Measurements from ENCODE around the gene RAB31. TPM values are rescaled to one million over a fixed set of nuclear protein-coding genes. Genes with fewer than 3 reads are reported as not detected.

The RAB31 gene
- total RNA-seq, 1 experiment from 2014 or later: 9.5 TPM

GRCh38 chr18:9737006-9737405 lies 28.9 kb downstream of the RAB31 start:
- Mint-ChIP-seq H3K4me1 (ENCODE audit: low read depth, unreplicated experiment) (peaks cover 23% of the 10 kb centered on the region), H3K36me3 (ENCODE audit: insufficient read depth, unreplicated experiment) (peaks cover 7% of the 10 kb centered on the region), H3K27ac (ENCODE audit: unreplicated experiment) (peak overlapping the region; percentile 71), H3K4me3 (ENCODE audit: unreplicated experiment) (no peak overlapping the region), H3K9me3 (ENCODE audit: unreplicated experiment) (no peaks in the 10 kb centered on the region), H3K27me3 (ENCODE audit: insufficient read depth, unreplicated experiment) (no peaks in the 10 kb centered on the region)
- peak; percentile 49 to 56 for DNase-seq
- Histone ChIP-seq H3K4me3 (ENCODE audit: low read depth, low read length) (no peak overlapping the region), H3K27me3 (replicated peaks; ENCODE audit: control insufficient read depth, insufficient read depth, low read length) (no peaks in the 10 kb centered on the region), H3K36me3 (ENCODE audit: control insufficient read depth, insufficient read depth, low read length) (no peaks in the 10 kb centered on the region), H3K4me1 (peaks cover 42% of the 10 kb centered on the region), H3K9me3 (no peaks in the 10 kb centered on the region)
- TF ChIP-seq, protein P1, sequence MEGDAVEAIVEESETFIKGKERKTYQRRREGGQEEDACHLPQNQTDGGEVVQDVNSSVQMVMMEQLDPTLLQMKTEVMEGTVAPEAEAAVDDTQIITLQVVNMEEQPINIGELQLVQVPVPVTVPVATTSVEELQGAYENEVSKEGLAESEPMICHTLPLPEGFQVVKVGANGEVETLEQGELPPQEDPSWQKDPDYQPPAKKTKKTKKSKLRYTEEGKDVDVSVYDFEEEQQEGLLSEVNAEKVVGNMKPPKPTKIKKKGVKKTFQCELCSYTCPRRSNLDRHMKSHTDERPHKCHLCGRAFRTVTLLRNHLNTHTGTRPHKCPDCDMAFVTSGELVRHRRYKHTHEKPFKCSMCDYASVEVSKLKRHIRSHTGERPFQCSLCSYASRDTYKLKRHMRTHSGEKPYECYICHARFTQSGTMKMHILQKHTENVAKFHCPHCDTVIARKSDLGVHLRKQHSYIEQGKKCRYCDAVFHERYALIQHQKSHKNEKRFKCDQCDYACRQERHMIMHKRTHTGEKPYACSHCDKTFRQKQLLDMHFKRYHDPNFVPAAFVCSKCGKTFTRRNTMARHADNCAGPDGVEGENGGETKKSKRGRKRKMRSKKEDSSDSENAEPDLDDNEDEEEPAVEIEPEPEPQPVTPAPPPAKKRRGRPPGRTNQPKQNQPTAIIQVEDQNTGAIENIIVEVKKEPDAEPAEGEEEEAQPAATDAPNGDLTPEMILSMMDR (IDR thresholded peaks at IDR 0.05; ENCODE audit: insufficient read depth in 1 of 2, low read depth in 1 of 2, low read length in 1 of 2, severe bottlenecking in 1 of 2, unreplicated experiment in 1 of 2): no peak
- ChIA-PET POLR2A (interaction anchor here (0.7 kb wide), 1 partner anchor 177 kb away, joined by 3 read pairs; the partner anchor contains the start of gene VAPA), CTCF (interaction anchor here (1.1 kb wide), 1 partner anchor 14 kb away, joined by 3 read pairs; no protein-coding TSS in a partner anchor)
- no TSS peak for BruUV-seq (replicated peaks)
- intact Hi-C loops (cut with micrococcal nuclease; ENCODE audit: unreplicated experiment): loop anchor here (5.0 kb wide), 1 partner anchor 140 kb away; no protein-coding TSS in a partner anchor

GRCh38 chr18:9737472-9738121 lies 29.5 kb downstream of the RAB31 start:
- BruUV-seq (replicated peaks): no TSS peak
- H3K4me1 Mint-ChIP-seq (ENCODE audit: low read depth, unreplicated experiment): peaks cover 27% of the 10 kb centered on the region
- no peaks in the 10 kb centered on the region for H3K27me3 Mint-ChIP-seq (ENCODE audit: insufficient read depth, unreplicated experiment)
- H3K9me3 Mint-ChIP-seq (ENCODE audit: unreplicated experiment): no peaks in the 10 kb centered on the region
- DNase-seq: no peak
- Histone ChIP-seq H3K36me3 (ENCODE audit: control insufficient read depth, insufficient read depth, low read length) (no peaks in the 10 kb centered on the region), H3K4me3 (ENCODE audit: low read depth, low read length) (no peak overlapping the region), H3K4me1 (peaks cover 42% of the 10 kb centered on the region), H3K27me3 (replicated peaks; ENCODE audit: control insufficient read depth, insufficient read depth, low read length) (no peaks in the 10 kb centered on the region), H3K9me3 (no peaks in the 10 kb centered on the region)
- H3K27ac Mint-ChIP-seq (ENCODE audit: unreplicated experiment): peak overlapping the region; percentile 71
- CTCF ChIA-PET: interaction anchor here (1.1 kb wide), 1 partner anchor 15 kb away, joined by 3 read pairs; no protein-coding TSS in a partner anchor
- H3K4me3 Mint-ChIP-seq (ENCODE audit: unreplicated experiment): no peak overlapping the region
- intact Hi-C loops (cut with micrococcal nuclease; ENCODE audit: unreplicated experiment): loop anchor here (5.0 kb wide), 1 partner anchor 140 kb away; no protein-coding TSS in a partner anchor
- POLR2A ChIA-PET: no interaction called here
- TF ChIP-seq, protein P1 (IDR thresholded peaks at IDR 0.05; ENCODE audit: insufficient read depth in 1 of 2, low read depth in 1 of 2, low read length in 1 of 2, severe bottlenecking in 1 of 2, unreplicated experiment in 1 of 2): no peak
- H3K36me3 Mint-ChIP-seq (ENCODE audit: insufficient read depth, unreplicated experiment): peaks cover 7% of the 10 kb centered on the region

DNA sequence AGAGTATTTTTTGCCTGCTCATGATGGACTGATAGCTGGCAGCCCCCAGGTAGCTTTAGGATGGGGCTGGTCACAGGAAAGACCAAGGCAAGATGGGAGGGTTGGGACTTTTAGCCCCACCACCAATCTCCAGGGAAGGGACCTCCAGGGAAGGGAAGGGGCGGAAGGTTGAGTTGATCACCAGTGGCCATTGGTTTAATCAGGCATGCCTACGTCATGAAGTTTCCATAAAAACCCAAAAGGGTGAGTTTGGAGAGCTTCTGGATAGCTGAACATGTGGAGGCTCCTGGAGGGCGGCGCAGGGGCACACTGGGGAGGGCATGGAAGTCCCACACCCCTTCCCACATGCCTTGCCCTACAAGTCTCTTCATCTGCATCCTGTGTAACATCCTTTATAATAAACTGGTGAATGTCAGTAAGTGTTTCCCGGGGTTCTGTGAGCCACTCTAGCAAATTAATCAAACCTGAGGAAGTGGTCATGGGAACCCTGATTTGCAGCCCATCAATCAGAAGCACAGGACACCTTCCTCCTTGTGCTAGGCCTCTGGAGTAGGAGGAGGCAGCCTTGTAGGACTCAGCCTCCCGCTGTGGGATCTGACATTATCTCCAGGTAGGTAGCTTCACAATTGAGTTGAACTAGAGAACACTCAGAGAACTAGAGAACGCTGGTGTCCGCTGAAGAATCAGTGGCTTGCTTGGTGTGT lies 30.3 kb downstream of the RAB31 start:
- Histone ChIP-seq H3K4me1 (peaks cover 47% of the 10 kb centered on the region), H3K9me3 (no peaks in the 10 kb centered on the region), H3K36me3 (ENCODE audit: control insufficient read depth, insufficient read depth, low read length) (no peaks in the 10 kb centered on the region), H3K4me3 (ENCODE audit: low read depth, low read length) (no peak overlapping the region), H3K27me3 (replicated peaks; ENCODE audit: control insufficient read depth, insufficient read depth, low read length) (no peaks in the 10 kb centered on the region)
- Mint-ChIP-seq H3K36me3 (ENCODE audit: insufficient read depth, unreplicated experiment) (peaks cover 7% of the 10 kb centered on the region), H3K9me3 (ENCODE audit: unreplicated experiment) (no peaks in the 10 kb centered on the region), H3K27ac (ENCODE audit: unreplicated experiment) (peak overlapping the region; percentile 66), H3K27me3 (ENCODE audit: insufficient read depth, unreplicated experiment) (no peaks in the 10 kb centered on the region), H3K4me3 (ENCODE audit: unreplicated experiment) (no peak overlapping the region), H3K4me1 (ENCODE audit: low read depth, unreplicated experiment) (peaks cover 27% of the 10 kb centered on the region)
- TF ChIP-seq, protein P1 (IDR thresholded peaks at IDR 0.05; ENCODE audit: insufficient read depth in 1 of 2, low read depth in 1 of 2, low read length in 1 of 2, severe bottlenecking in 1 of 2, unreplicated experiment in 1 of 2): no peak
- no TSS peak for BruUV-seq (replicated peaks)
- POLR2A ChIA-PET: interaction anchor here (0.6 kb wide), 1 partner anchor 213 kb away, joined by 3 read pairs; no protein-coding TSS in a partner anchor
- CTCF ChIA-PET: no interaction called here
- intact Hi-C loops (cut with micrococcal nuclease; ENCODE audit: unreplicated experiment): loop anchor here (5.0 kb wide), 1 partner anchor 139 kb away; no protein-coding TSS in a partner anchor
- DNase-seq: no peak
